Gastroesophageal sphincter (tissue), 4 donors: ENCODE data around the gene SEMA7A. TPM values are rescaled to one million over a fixed set of nuclear protein-coding genes. Genes with fewer than 3 reads are reported as not detected.

ENCODE experiments used
- ATAC-seq: fragments of 150-250 bp; one replicate; pipeline ENCODE4 v1.9.1; 2016; ENCODE audit warnings: mild to moderate bottlenecking, moderate library complexity
- H3K27ac ChIP-seq, 4 donors: fragments of 200-600 bp; sonication (generic) in 3 of 4; 1 replicate in 3 of 4; 2 replicates in 1 of 4; pipeline ENCODE4 v1.5.1; 2016 to 2019
- H3K27me3 ChIP-seq: fragments of 200-600 bp; sonication (generic); one replicate; pipeline ENCODE4 v1.5.1; 2019
- H3K36me3 ChIP-seq, 2 donors: fragments of 200-600 bp; sonication (generic); one replicate each; pipeline ENCODE4 v1.5.1; 2019; ENCODE audit warnings: control low read depth in 1 of 2
- H3K4me1 ChIP-seq, 3 donors: fragments of 200-600 bp; sonication (generic); 1 replicate in 2 of 3; 2 replicates in 1 of 3; pipeline ENCODE4 v1.5.1; 2016 to 2019; ENCODE audit warnings: control low read depth in 2 of 3
- H3K4me3 ChIP-seq, 2 donors: fragments of 200-600 bp; sonication (generic); one replicate each; pipeline ENCODE4 v1.5.1; 2019; ENCODE audit warnings: mild to moderate bottlenecking in 1 of 2, moderate library complexity in 1 of 2
- H3K9me3 ChIP-seq, 3 donors: fragments of 200-600 bp; sonication (generic); one replicate each; pipeline ENCODE4 v1.5.1; 2017 to 2019; ENCODE audit warnings: control low read depth in 2 of 3
- EP300 ChIP-seq: sonication (generic); formaldehyde crosslinking; IDR thresholded peaks from one replicate; pipeline ENCODE4 v1.6.1; 2017; ENCODE audit warnings: antibody characterized with exemption, mild to moderate bottlenecking
- POLR2A ChIP-seq, 2 donors: fragments of 450-650 bp; IDR thresholded peaks; one replicate each; pipeline ENCODE4 v1.6.1; 2017; ENCODE audit warnings: antibody characterized with exemption in 2 of 2, mild to moderate bottlenecking in 2 of 2, moderate library complexity in 1 of 2
- POLR2AphosphoS5 ChIP-seq: sonication (generic); formaldehyde crosslinking; IDR thresholded peaks from one replicate; pipeline ENCODE4 v1.6.1; 2017; ENCODE audit warnings: antibody characterized with exemption
- WGBS, 2 donors: methylation state at CpG; one replicate each; pipeline ENCODE4 v1.1.5; 2018; ENCODE audit warnings: low coverage in 1 of 2; 5-methylcytosine and 5-hydroxymethylcytosine counted together
- total RNA-seq, 4 donors: library from RNA; depleted of rRNA; stranded (reverse); fragments of >200 nt; gene quantifications; one replicate each; pipeline ENCODE4 v1.1.0, GENCODE V29; 2016
- TF ChIP-seq, protein P1 (sequence below), 4 experiments: fragments of 200-600 bp in 2 of 4; fragments of 450-650 bp in 2 of 4; sonication (generic) in 1 of 4; IDR thresholded peaks; one replicate each; pipeline ENCODE4 v1.5.1; 2017 to 2019; ENCODE audit warnings: antibody characterized with exemption in 4 of 4, mild to moderate bottlenecking in 2 of 4, moderate library complexity in 2 of 4

Gene SEMA7A
- total RNA-seq, 4 donors from 2014 or later = 0.93 to 2.7 (median 1.8) TPM

DNA sequence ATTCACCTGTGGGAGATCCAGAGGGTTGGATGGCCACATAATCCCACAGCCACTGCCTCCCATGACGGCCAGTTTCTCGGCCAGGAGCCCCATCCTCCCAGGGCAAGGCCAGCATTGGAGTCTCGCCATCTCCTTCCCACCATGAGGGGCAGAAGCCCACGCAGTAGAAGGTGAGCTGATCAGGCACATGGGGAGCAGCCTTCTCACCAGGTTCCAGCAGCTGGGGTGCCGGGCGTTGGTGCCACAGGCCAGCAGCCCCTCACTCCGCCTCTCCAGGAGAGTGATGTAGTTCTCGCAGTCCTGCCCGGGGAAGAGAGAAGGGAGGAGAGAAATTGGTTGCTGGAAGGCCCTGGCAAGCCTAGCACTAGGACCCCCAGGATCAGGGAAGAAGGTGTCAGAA lies 16.1 kb downstream of the SEMA7A start:
- Histone ChIP-seq H3K27ac (no peak overlapping the region), H3K4me1 (peaks cover 0 to 10% (median 0%) of the 10 kb centered on the region in 3 donors), H3K27me3 (no peaks in the 10 kb centered on the region), H3K4me3 (no peak overlapping the region), H3K36me3 (peaks cover 0 to 4% of the 10 kb centered on the region in 2 donors), H3K9me3 (no peaks in the 10 kb centered on the region)
- no CpG with 5 or more reads among the region's 9 CpGs for WGBS, 2 donors
- TF ChIP-seq POLR2A (IDR thresholded peaks at IDR 0.05) (no peak), POLR2AphosphoS5 (no peak), EP300 (no peak)
- TF ChIP-seq, protein P1, sequence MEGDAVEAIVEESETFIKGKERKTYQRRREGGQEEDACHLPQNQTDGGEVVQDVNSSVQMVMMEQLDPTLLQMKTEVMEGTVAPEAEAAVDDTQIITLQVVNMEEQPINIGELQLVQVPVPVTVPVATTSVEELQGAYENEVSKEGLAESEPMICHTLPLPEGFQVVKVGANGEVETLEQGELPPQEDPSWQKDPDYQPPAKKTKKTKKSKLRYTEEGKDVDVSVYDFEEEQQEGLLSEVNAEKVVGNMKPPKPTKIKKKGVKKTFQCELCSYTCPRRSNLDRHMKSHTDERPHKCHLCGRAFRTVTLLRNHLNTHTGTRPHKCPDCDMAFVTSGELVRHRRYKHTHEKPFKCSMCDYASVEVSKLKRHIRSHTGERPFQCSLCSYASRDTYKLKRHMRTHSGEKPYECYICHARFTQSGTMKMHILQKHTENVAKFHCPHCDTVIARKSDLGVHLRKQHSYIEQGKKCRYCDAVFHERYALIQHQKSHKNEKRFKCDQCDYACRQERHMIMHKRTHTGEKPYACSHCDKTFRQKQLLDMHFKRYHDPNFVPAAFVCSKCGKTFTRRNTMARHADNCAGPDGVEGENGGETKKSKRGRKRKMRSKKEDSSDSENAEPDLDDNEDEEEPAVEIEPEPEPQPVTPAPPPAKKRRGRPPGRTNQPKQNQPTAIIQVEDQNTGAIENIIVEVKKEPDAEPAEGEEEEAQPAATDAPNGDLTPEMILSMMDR (IDR thresholded peaks at IDR 0.05) = no peak
- ATAC-seq = no peak

DNA sequence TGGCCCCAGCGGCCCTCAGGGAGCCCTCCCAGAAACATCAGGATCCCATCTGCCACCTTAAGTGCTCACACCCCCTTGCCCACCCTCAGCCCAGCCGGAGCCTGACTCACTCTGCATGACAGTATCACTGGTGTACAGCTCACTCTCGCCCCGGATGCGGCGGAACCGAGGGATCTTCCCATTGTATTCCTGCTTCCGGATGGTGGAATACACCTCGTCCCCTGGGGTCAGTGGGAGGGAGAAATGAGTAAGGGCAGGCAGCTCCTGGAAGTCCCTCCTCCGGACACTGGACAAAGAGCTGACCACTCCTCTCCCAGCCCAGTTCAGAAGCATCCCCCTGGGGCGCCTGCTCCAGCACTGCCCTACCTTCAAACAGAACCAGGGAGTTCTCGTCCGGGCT lies 16.5 kb downstream of the SEMA7A start:
- Histone ChIP-seq H3K9me3 (no peaks in the 10 kb centered on the region), H3K4me3 (no peak overlapping the region), H3K4me1 (peaks cover 0 to 8% (median 0%) of the 10 kb centered on the region in 3 donors), H3K27ac (no peak overlapping the region), H3K27me3 (no peaks in the 10 kb centered on the region), H3K36me3 (peaks cover 0 to 4% of the 10 kb centered on the region in 2 donors)
- WGBS, 2 donors = 73% methylated on average over 4 of the region's 13 CpGs; no CpG with 5 or more reads in 1 of the 2 donors
- no peak for ATAC-seq
- TF ChIP-seq EP300 (no peak), POLR2AphosphoS5 (no peak), POLR2A (IDR thresholded peaks at IDR 0.05) (no peak)
- TF ChIP-seq, protein P1 (IDR thresholded peaks at IDR 0.05) = no peak

DNA sequence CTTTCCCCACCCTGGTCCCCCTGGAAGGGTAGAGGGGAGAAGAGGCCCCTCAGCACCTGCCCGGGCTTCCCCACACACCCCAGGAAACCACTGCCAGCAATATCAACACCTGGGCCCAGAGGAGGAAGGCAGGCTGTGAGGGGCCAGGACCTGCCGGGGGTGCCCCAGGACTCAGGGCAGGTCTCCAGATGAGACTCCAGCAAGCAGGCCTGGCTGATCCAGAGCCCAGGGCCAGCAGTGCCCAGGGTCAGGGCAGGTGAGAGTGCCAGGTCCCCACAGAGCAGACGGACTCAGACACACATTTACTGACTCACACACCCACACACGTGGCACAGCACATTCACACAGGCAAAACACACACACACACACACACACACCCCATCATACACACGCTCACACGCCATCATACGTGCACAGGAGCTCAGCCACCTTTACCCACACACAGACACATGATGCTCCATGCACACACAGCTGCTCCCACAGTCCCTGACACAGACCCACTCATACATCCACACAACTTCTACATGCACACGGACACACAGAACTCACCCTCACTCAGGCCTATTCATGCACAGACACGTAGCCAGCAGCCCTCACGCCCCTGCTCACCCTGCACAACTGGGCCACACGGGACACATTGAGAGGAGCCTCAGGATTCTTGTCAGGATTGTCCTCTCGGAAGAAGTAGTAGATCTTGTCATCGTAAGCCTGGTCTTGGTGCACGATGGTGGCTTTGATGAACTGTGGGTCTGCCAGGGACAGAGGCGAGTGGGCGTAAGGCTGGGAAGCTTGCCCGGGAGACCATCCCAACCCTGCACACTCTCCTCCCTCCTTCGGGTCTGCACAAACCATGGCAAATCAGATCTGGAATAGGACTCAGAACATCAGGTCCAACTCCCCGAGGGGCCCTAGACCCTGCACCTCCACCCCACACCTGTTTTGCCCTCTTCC lies 17.5 kb downstream of the SEMA7A start:
- no peak for ATAC-seq
- no peaks in the 10 kb centered on the region for H3K27me3 ChIP-seq
- H3K9me3 ChIP-seq = no peaks in the 10 kb centered on the region
- H3K36me3 ChIP-seq = peaks cover 0 to 11% of the 10 kb centered on the region in 2 donors
- no peak overlapping the region for H3K4me3 ChIP-seq
- H3K4me1 ChIP-seq = no peaks in the 10 kb centered on the region
- no peak for TF ChIP-seq POLR2A (IDR thresholded peaks at IDR 0.05)
- no peak for TF ChIP-seq POLR2AphosphoS5
- TF ChIP-seq, protein P1 (IDR thresholded peaks at IDR 0.05) = no peak
- TF ChIP-seq EP300 = no peak
- WGBS, 2 donors = 50 to 73% methylated on average over 2 to 6 of the region's 19 CpGs
- no peak overlapping the region for H3K27ac ChIP-seq

DNA sequence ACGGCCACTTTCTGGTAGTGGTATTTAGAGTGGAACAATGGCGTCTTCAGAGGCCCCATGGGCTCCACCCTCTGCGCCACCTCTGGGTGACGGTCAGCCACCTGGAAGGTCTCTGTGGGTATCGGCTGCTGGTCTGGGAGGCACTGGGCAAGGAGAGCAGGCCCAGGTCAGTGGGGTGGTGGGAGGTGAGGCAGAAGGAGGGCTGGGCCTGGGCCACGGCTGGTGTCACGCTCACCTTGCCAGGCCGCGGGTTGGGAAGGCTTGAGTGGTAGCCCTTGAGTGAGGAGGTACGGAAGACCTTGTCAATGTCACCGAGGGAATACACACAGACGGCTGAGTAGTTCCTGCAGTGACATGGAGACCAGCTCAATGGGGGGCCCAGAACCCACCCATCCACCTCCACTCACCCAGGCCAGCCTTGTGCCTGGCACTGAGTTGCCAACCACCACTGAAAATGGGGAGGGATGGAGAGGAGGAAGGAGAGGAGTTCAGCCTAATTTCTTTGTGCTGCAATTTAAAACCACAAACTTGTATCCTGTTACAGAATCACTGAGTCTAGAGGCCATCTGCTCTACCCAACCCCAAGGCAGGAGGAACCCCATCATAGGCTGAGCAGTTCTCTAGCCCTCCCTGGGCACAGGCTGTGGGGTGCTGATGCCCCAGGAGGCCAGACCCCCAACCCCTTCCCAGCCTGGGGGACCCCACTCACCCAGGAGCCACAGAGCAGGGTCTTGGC lies 19.0 kb downstream of the SEMA7A start:
- H3K4me1 ChIP-seq = no peaks in the 10 kb centered on the region
- 90 to 100% methylated on average over 1 to 5 of the region's 12 CpGs for WGBS, 2 donors
- ATAC-seq = no peak

DNA sequence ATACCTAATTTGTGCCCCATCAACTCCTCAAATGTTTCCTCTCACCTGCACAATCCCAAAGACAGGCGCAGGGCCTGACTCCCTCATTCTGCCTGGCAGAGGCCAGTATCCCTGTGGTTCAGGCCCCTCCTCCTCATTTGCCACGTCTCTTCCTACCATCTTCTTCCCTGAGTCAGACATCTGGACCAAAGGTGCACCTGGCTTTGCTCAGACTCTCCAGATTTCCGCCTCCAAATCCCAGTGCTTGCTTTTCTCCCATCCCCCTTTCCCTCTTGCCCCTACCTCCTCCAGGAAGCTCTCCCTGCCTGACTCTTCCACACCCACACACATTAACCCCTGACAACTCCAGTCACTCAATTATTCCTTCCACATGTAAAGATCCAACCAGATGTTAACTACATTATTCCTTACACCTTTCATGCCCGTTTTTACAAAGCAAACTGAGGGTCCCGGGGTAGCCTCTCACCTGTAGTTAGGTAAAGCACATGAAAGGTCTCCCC lies 19.6 kb downstream of the SEMA7A start:
- 73 to 91% methylated on average over 5 of the region's 5 CpGs for WGBS, 2 donors
- Histone ChIP-seq H3K4me3 (no peak overlapping the region), H3K27me3 (peaks cover 3% of the 10 kb centered on the region), H3K27ac (no peak overlapping the region), H3K4me1 (no peaks in the 10 kb centered on the region), H3K9me3 (no peaks in the 10 kb centered on the region), H3K36me3 (peaks cover 0 to 20% of the 10 kb centered on the region in 2 donors)
- no peak for ATAC-seq
- TF ChIP-seq POLR2AphosphoS5 (no peak), EP300 (no peak), POLR2A (IDR thresholded peaks at IDR 0.05) (no peak)
- TF ChIP-seq, protein P1 (IDR thresholded peaks at IDR 0.05) = no peak

More for the DNA sequence above, 19.0 kb downstream of the SEMA7A start:
- H3K27ac ChIP-seq = no peak overlapping the region
- H3K36me3 ChIP-seq = peaks cover 0 to 20% of the 10 kb centered on the region in 2 donors
- no peak for TF ChIP-seq EP300
- no peak for TF ChIP-seq POLR2A (IDR thresholded peaks at IDR 0.05)
- no peak overlapping the region for H3K4me3 ChIP-seq
- H3K9me3 ChIP-seq = no peaks in the 10 kb centered on the region
- H3K27me3 ChIP-seq = no peaks in the 10 kb centered on the region
